GM19468 (cell line): Measurements from ENCODE around the gene KYNU.
"Not testable (repeated sequence)": the region's sequence is repeated elsewhere in the genome, so short reads cannot be mapped to it uniquely, and the experiment has no call there.

Experiments
- ATAC-seq: cut with Tn5 transposase; IDR thresholded peaks from one replicate; pipeline ENCODE4 v1.9.1; 2021; ENCODE audit warnings: mild to moderate bottlenecking, moderate library complexity, moderate number of reproducible peaks; ENCODE audit not compliant: unreplicated experiment; ENCODE audit errors: extremely low read depth

Gene KYNU

GRCh38 chr2:142869461-142870106, 7.9 kb upstream of the KYNU start:
- no peak for ATAC-seq

- ATAC-seq: no peak
Observed at GRCh38 chr2:142870526-142870925, 6.9 kb upstream of the KYNU start.

- ATAC-seq: no peak
Observed at GRCh38 chr2:142871396-142871795, 6.1 kb upstream of the KYNU start.

DNA sequence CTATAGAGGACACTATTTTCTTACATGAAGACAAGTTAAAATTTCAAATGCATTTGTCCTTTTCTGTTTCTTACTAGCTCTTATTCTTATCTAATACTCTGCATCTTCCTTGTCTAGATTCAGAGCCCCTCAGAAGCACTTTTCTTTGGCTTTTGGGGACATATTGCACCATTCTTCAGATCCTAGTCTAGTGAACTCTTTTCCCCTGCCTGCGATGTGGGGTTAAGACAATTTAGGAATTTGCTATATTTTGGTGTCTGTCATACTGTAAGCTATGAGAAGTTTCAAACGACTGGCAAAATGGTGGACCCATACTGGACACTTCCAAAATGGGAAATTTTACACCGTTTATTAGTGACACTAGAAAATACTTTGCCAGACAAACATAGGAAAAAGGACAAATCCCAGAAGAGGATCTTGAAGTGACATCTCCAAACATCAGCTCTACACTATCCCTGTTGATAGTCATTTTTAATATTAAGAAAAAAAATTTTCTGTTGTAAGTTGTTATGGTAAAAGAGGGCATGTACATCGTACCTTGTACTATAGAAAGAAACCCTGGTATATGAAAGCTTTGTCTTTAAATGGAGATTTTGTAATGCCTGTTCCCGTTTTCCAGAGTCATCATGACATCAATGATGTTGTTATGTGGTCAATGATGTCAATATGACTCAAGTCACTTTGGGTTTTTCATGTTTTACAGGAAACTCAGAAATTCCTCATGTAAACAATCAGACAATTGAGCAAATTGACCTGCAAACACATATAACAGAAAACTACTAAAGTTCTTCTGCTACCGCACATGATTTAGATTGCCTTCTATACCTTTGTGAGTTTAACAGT, 4.4 kb upstream of the KYNU start:
- no peak for ATAC-seq

- ATAC-seq: peak; percentile 20
Observed at GRCh38 chr2:142873831-142874287, 3.6 kb upstream of the KYNU start.

- no peak for ATAC-seq
Observed at GRCh38 chr2:142874293-142874814, 3.1 kb upstream of the KYNU start.

DNA sequence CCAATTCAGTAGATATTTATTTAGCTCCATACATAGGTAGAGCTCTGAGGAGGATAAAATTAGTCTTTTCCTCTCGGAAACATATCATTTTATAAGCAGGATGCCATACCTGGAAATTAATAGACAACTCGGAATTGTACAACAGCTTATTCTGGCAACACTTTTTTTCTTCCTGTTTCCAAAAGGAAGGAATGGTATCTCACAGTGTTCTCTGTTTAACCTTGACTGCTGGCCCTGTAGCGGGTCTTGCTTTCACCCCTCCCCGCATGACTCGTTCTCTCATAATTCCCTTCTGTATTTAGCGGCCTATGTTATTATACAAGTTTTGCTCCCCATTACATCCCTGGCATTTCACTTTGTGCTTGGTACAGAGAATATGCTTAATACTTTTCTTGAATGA, 2.5 kb upstream of the KYNU start:
- no peak for ATAC-seq

DNA sequence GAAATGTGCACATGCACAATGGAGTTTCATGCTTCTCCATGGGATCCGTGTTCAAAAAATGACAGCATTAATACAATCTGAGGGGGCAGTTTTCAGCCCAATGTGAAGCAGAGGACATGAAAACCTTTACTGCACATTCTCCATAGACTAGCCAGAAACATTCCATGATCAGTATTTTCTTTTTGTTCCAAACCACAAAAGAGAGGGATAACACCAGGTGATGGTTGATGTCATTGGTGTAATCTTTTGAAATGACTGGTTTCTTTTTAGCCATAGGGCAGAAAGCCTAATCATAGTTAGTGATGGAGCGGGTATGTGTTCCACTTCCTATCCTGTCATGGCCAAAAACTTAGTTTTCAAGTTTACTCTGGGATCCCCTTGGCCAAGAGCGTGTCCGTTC, 1.8 kb upstream of the KYNU start:
- no peak for ATAC-seq

- no peak for ATAC-seq
Observed at GRCh38 chr2:142876423-142876822, 1.0 kb upstream of the KYNU start.

DNA sequence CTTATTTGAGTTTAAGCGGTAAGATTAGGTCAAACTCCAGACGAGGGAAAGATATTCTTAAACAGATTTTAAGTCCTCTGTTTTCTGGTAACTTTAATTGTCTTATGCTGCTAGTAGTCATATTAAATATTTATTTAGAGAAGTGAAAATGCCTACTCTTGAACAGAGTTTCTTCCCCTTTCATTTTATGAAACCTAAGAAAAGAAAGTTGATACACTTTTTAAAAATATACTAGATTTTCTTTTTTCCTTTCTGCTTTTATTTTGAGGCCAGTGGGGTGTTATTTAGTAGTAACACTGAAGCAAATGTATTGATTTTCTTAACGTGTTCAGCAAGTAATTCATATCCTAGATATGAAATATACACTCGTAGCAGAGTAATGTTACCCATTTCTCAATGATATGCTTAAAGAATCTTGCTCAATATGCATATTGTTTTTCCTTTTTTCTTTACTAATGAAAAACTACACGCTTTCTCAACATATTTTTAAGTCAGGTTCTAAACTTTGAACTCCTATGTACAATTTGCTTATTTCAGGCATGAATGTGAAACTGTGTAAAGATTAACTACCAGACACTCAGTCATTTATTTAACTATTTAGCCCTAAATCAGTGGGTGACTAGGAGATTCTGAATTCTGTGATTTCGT, 691 bp downstream of the KYNU start:
- ATAC-seq: no peak

GRCh38 chr2:142879151-142879550, 1.7 kb downstream of the KYNU start:
- no peak for ATAC-seq

DNA sequence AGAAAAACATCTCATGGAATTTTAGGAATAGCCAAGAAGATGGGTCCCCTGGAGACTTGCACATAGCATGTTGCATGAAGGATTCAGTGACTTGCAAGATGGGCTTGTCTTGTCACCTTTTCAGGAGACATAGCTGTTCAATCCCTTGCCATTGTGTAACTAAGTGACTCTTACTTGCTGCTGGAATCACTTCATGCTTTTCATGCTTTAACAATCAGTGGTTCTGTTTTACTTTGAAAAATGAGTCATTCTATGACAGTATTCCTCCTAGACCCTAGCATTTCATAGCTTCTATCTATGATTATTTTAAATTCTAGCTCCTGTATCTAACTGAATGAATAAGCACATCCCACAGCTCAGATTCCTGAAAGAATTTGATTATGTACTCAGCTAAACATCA, 2.8 kb downstream of the KYNU start:
- no peak for ATAC-seq

- ATAC-seq: no peak
Observed at GRCh38 chr2:142881619-142882018, 4.2 kb downstream of the KYNU start.

DNA sequence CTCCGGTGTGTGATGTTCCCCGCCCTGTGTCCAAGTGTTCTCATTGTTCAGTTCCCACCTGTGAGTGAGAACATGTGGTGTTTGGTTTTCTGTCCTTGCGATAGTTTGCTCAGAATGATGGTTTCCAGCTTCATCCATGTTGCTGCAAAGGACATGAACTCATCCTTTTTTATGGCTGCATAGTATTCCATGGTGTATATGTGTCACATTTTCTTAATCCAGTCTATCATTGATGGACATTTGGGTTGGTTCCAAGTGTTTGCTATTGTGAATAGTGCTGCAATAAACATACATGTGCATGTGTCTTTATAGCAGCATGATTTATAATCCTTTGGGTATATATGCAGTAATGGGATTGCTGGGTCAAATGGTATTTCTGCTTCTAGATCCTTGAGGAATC, 5.0 kb downstream of the KYNU start:
- not testable (repeated sequence) for ATAC-seq

DNA sequence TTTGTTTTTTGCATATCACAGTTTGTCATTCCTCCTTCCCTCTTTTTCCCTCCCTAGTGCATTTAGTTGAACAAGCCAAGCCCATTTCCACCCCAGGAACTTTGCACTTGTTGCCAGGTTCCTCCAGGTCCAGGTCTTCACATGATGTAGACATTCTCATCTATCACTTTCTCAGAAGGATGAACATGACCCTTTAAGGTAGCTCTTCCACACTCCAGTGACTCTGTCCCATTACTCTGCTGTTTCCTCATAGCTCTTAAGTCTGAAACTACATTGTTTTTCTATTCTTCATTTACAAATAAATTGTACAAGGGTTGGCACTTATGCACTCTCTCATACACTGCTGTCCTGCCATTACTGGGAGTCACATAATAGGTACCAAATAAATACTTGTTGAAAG, 6.1 kb downstream of the KYNU start:
- no peak for ATAC-seq

DNA sequence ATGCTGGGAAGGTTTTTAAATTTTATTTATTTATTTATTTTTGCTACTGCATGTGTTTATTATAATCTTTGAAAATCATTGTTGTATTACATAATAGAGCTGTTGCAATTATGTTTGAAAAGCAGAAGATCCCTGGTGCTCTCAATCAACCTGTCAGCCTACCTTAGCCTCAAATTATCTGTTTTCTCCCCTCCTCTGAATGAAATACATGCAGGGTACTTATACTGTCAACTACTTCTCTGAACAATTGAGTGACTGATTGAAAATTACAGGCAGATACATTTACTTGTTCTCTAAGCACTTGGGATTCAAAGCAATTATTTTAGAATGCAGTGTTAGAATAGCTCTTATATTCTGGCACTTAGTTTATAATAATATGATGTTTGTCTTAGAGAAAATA, 8.1 kb downstream of the KYNU start:
- no peak for ATAC-seq

DNA sequence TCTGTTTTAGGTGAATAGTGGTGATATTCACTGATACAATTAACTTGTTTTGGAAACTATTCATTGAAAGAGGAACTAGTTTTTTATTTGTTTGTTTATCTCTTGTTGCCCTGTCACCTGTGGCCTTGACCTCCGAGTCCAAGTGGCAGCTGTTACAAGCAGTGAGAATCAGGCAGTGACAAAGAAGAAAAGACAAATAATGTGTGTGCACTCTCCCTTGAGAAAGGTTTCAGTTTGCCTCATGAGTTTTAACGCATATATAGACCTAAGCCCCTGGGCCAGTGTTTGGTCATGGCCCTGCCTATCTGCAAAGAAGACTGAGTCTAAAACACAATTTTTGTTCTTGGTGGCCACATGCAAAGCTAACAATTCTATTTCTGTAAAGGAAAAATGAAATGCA, 15.3 kb downstream of the KYNU start:
- peak; percentile 99 for ATAC-seq

- no peak for ATAC-seq
Observed at GRCh38 chr2:142893241-142893640, 15.8 kb downstream of the KYNU start.

DNA sequence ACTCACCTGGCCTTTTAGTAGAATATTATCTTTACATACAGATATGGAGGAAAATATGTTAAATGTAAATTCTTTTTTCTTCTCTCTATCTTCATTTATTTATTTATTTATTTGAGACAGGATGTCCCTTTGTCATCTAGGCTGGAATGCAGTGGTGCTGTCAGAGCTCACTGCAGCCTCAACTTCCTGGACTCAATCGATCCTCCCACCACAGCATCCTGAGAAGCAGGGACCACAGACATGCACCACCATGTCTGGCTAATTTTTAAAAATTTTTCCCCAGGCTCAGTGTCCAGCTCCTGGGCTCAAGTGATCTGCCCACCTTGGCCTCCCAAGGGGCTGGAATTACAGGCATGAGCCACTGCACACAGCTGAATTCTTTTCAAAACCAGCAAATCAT, 20.3 kb downstream of the KYNU start:
- ATAC-seq: no peak

- ATAC-seq: not testable (repeated sequence)
Observed at GRCh38 chr2:142900327-142900726, 22.9 kb downstream of the KYNU start.

DNA sequence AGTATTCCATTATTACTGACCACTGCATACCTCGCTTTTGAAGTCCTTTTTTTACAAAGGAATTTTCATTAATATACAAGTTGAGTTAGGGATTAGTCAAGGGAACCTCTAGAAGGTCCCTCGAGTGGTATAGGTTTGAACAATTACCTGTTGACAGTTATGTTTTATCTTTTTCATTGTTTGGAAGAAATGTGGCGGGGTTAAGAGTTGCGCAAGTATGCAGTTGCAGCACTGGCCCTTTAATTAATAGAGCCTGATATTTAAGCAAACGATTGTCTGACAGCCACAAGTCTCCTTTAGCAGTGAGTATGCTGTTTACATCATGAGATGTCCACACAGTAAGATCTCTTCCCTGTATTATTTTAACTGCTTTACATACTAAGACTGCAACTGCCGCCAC, 24.3 kb downstream of the KYNU start:
- ATAC-seq: no peak
